GM18907 (cell line): ENCODE results near the gene FAXC.

Experiments used
- ATAC-seq: cut with Tn5 transposase; IDR thresholded peaks from one replicate; pipeline ENCODE4 v1.9.1; 2021; ENCODE audit warnings: mild to moderate bottlenecking, moderate library complexity; ENCODE audit not compliant: unreplicated experiment

FAXC gene

GRCh38 chr6:99349171-99350141, at the start of gene FAXC:
TSS of gene FAXC (minus strand) at chr6:99349674. CDS start at chr6:99349372, 302 bp downstream.
- ATAC-seq, result peak; percentile 57

- ATAC-seq, result no peak
These were observed 47.8 kb upstream of the FAXC start for GRCh38 chr6:99397287-99397686.

GRCh38 chr6:99393698-99394531, 44.4 kb upstream of the FAXC start, which contains the start of gene COQ3:
TSS of gene COQ3 (minus strand) at chr6:99394195. CDS start at chr6:99394179, 16 bp downstream.
- ATAC-seq, result peak; percentile 80

DNA sequence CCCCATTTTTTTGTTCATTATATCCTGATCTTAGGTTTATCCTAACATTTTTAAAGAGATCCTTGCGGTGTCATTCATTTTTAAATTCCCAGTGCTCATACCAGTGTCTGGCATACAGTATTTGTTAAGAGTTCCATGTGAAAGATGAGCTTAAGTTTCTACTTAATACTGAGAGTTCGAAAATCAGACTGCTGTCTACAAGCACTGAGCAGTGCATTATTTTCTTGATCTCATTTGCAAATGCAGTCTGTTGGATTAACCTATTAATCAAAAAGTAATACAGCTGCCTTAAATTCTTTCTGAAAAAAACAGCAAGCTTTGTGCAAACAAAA, 43.9 kb upstream of the FAXC start:
- peak; percentile 31 for ATAC-seq

DNA sequence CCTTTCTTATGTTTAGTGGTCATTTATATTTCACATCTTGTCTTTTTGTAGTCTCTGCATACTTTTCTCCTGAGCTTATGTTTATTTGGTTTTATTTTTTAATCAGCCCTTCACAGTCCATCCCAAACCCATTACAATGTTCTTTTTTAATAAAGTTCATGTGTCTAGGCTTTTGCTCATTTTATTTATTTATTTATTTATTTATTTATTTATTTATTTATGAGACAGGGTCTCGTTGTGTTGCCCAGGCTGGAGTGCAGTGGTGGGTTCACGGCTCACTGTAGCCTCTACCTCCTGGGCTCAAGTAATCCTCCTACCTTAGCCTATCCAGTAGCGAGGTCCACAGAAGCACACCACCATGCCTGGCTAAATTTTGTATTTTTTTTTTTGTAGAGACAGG, 41.4 kb upstream of the FAXC start:
- ATAC-seq, result no peak

- ATAC-seq, result no peak
These were observed 35.0 kb upstream of the FAXC start for GRCh38 chr6:99384507-99384906.

- no peak for ATAC-seq
These were observed 29.2 kb upstream of the FAXC start for GRCh38 chr6:99378636-99379035.

DNA sequence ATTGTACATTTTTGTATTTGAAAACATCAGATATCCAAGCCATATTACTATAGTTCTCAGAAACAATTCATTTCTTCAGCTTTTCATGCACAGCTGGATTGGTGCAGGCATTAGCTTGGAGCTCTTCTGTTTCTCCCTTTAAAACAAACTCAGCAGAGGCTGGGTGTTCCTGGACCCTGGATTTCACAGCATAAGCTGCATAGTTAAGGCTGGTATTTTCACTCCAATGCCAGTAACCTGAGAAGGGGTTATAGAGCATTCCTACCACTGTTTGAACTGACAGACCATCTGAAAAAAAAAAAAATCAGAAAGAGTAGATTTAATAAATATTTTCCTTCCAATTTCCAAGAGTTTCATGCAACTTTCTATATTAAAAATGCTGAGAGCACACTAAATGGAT, 20.1 kb upstream of the FAXC start:
- no peak for ATAC-seq

DNA sequence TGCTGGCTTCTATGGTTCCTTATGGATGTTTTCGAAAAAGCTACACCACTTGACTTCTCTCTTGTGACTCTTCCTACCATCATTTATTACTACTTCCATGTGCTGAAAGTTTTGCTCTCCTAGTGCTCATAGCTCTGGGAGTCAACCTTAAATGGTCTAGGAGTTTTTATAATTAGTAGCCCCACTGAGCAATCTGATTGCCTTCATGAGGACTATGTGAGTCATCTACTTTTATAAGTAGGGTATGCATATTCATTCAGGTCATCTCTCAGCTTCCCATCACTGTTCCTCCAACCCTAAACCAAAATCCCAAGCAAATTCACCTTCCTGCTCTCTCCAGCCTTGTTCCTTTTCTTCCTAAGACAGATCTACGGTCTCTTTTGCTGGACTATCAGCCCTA, 17.4 kb upstream of the FAXC start:
- no peak for ATAC-seq

DNA sequence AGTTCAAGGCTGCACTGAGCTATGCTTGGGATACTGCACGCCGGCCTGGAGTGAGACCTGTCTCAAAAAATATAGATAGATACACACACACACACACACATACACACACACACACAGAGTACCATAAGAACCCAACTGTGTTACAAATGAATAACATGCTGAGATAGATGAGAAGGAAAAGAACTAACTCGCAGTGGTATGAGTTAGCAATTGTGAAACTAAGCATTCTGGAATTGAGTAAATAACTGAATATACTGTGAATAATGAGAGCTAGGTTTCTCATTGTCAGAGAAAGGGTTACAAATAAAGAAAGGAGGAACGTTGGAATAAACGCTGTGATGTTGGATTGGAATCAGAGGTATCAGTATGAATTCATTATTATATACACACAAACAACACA, 14.6 kb upstream of the FAXC start:
- ATAC-seq, result peak; percentile 97

DNA sequence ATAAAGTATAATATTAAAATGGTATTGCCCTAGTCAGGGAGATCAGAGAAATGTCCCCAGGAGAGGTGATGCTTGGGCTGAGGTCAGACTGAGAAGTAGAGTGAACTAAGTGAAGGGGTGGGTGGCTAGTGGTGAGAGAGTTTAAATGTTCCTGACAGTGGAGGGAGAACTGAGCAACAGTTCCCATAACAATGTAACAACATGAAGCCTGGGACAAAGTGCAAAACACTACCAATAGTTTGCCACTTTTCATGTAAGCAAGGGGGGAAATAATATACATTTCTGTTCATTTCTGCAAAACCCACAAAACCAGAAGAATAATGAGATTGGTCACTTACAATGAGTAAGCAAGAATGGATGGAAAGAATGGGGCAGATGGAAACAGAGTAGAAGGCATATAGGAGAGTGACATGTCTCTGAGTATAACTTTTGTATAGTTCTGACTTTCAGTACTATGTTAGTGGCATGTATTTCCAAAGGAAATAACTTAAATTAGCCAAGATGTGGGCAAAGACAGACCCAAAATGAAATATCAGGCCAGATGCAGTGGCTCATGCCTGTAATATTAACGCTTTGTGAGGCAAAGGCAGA, 13.3 kb upstream of the FAXC start:
- no peak for ATAC-seq

DNA sequence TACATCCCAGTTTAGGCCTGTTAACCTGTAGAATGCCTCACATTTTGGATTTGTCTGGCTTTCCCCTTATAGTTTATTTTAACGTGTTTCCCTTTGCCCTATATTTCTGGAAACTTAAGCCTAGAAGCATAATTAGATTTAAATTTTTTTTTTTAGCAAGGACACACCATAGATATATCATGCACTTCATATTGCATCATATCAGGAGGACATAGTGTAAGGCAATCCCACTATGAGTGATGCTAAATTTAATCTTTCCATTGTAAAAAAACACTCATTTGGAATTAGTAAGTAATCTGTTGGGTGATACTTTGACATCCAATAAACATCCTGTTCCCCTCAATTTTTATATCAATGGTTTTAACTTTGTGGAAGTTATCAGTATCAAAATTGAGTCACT, 10.3 kb upstream of the FAXC start:
- ATAC-seq, result no peak

DNA sequence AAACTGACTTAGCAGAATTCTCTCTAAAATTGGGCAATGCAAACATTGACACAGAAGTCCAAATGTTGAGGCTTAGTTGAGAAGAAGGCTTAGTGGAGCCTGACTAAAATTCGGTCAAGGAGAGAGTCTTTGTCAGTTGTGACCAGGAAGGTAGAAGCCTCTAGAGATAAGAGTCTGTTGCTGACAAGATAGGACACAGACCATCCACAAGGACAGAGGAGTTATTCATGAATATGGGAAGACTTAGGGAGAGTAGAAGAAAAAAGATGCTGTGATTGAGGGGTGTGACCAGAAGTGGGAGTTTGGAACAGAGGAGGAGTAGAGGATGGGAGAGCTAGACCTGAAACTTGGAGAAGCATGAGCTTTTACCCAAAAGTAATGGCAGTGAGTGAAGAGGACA, 7.2 kb upstream of the FAXC start:
- no peak for ATAC-seq

- ATAC-seq, result no peak
These were observed 5.5 kb upstream of the FAXC start for GRCh38 chr6:99354983-99355382.

GRCh38 chr6:99353126-99353525, 3.7 kb upstream of the FAXC start:
- ATAC-seq, result no peak

- ATAC-seq, result no peak
These were observed 1.1 kb upstream of the FAXC start for GRCh38 chr6:99350573-99350972.

DNA sequence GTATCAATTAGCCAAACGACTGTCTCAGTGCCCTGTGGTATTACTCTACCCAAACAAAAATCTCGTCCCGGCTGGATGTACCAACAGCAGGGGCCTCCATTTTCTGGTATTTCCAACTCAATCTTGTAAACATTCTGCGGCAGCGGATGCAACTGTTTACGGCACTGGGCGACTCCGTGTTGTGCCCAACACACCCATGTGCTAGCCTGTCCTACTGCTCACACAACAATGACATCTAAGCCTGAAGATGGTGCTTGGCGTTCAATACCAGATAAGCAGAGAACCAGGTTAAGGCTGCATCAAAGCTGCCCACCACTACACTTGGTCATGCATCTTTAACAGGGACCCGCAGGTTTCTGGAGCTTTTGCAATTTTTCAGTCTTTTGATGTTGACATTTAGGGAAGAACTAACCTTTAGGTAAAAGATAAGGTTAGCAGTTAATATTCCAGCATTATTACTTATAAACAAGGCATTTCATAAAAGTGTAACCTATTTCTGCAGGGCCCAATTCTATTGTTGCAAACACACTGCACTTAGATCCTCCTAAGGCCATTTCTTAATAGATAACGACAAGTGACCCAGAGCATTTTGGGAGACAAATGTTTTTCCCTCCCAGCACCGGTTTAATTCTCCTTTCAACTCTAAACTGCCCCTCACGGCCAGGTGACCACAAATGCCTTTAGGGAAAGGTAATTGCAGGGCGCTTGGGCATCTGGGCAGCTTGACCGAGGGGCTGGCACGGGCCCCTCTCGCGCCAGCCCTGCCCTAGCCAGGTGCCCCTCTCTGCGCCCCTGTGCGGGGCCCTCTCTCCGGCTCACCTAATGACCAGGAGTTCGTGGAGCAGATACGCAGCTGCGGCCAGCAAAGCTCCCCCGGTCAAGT, 945 bp downstream of the FAXC start:
- ATAC-seq, result no peak

DNA sequence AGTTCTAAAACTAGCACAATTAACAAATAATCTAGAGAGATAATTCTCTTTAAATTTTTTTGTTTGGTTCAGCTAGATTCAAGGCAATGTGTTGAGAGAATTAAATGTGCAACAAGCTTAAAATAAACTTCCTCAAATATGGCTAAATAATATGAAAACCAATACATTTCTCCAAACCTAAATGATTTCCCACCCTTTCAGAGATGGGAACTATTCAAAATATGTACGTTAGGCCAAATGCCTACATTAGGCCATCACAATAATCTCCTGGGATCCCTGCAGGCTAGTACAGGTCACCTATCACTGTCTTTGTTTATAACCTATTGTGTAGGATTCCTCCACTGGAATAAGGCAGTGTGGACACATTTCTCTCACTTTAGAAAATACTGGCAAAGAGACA, 1.7 kb downstream of the FAXC start:
- no peak for ATAC-seq

- ATAC-seq, result no peak
These were observed 2.9 kb downstream of the FAXC start for GRCh38 chr6:99346595-99346994.

- no peak for ATAC-seq
These were observed 4.3 kb downstream of the FAXC start for GRCh38 chr6:99345164-99345563.
